Suprapubic skin (tissue), 4 donors: ENCODE data around the gene NINL.

Source experiments
- CTCF ChIP-seq, 2 donors: fragments of 200-600 bp in 1 of 2; fragments of 450-650 bp in 1 of 2; sonication (generic) in 1 of 2; IDR thresholded peaks; one replicate each; pipeline ENCODE4 v1.5.1; 2016 to 2019; ENCODE audit warnings: antibody characterized with exemption in 2 of 2, mild to moderate bottlenecking in 1 of 2, moderate library complexity in 1 of 2
- EP300 ChIP-seq: sonication (generic); formaldehyde crosslinking; IDR thresholded peaks from one replicate; pipeline ENCODE4 v1.6.1; 2017; ENCODE audit warnings: antibody characterized with exemption
- POLR2AphosphoS5 ChIP-seq, 3 donors: sonication (generic); formaldehyde crosslinking; IDR thresholded peaks; one replicate each; pipeline ENCODE4 v1.6.1; 2017; ENCODE audit warnings: antibody characterized with exemption in 3 of 3

- no peak for TF ChIP-seq CTCF (IDR thresholded peaks at IDR 0.05)
- no peak for TF ChIP-seq POLR2AphosphoS5 (IDR thresholded peaks at IDR 0.05)
- no peak for TF ChIP-seq EP300
Observed at GRCh38 chr20:25623736-25624499, 38.6 kb upstream of the NINL start, which contains the start of gene NANP.
